HEK293 (cell line): ENCODE measurements around the gene SHROOM3.

ENCODE experiments used
- REST ChIP-seq: fragments of 450-650 bp; formaldehyde crosslinking; IDR thresholded peaks from 2 replicates; pipeline ENCODE4 v1.5.1; 2016; ENCODE audit warnings: missing biosample characterization, missing genetic modification characterization
- ZNF239 ChIP-seq: fragments of 450-650 bp; formaldehyde crosslinking; IDR thresholded peaks from 2 replicates; pipeline ENCODE4 v1.5.1; 2016; ENCODE audit warnings: missing biosample characterization, missing genetic modification characterization
- ZNF792 ChIP-seq: fragments of 450-650 bp; formaldehyde crosslinking; IDR thresholded peaks from 2 replicates; pipeline ENCODE4 v1.5.1; 2016; ENCODE audit warnings: missing biosample characterization, missing genetic modification characterization
- TF ChIP-seq, protein P1 (sequence below): fragments of 450-650 bp; formaldehyde crosslinking; IDR thresholded peaks from 2 replicates; pipeline ENCODE4 v1.5.1; 2016; ENCODE audit warnings: missing biosample characterization, missing genetic modification characterization

DNA sequence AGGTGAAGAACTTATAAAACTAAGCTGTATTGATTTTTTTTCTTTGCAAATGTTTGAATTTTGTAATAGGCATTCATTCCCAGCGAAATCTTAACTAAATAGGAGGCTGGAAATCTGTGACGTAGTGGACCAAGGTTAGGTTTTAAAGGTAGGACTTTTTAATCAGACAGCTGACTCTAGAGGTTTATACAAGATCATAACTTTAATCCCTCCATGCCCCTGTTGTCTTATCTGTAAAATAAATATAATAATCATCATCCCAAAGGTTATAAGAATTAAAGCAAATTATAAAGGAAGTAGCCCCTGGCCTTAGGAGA is 101.3 kb downstream of the SHROOM3 start:
- TF ChIP-seq ZNF792 (no peak), ZNF239 (tag by site-specific recombination) (no peak), REST (tag by site-specific recombination) (no peak)
- TF ChIP-seq, protein P1, sequence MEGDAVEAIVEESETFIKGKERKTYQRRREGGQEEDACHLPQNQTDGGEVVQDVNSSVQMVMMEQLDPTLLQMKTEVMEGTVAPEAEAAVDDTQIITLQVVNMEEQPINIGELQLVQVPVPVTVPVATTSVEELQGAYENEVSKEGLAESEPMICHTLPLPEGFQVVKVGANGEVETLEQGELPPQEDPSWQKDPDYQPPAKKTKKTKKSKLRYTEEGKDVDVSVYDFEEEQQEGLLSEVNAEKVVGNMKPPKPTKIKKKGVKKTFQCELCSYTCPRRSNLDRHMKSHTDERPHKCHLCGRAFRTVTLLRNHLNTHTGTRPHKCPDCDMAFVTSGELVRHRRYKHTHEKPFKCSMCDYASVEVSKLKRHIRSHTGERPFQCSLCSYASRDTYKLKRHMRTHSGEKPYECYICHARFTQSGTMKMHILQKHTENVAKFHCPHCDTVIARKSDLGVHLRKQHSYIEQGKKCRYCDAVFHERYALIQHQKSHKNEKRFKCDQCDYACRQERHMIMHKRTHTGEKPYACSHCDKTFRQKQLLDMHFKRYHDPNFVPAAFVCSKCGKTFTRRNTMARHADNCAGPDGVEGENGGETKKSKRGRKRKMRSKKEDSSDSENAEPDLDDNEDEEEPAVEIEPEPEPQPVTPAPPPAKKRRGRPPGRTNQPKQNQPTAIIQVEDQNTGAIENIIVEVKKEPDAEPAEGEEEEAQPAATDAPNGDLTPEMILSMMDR (tag by site-specific recombination), result no peak
